ENCODE data around the gene TLE3.

Gene TLE3

GRCh38 chr15:70004826-70005225, 92.9 kb downstream of the TLE3 start:
- no peak for TF ChIP-seq CTCF (IDR thresholded peaks at IDR 0.05; ENCODE audit: control insufficient read depth, insufficient read depth, low read depth, low read length, missing control alignments)
- H3K4me3 ChIP-seq (ENCODE audit: control insufficient read depth, low read depth, low read length) = no peak overlapping the region
- DNase-seq (ENCODE audit: low read depth) = no peak

- H3K4me3 ChIP-seq (ENCODE audit: control insufficient read depth, low read depth, low read length) = no peak overlapping the region
- no peak for DNase-seq (ENCODE audit: low read depth)
- no peak for TF ChIP-seq CTCF (IDR thresholded peaks at IDR 0.05; ENCODE audit: control insufficient read depth, insufficient read depth, low read depth, low read length, missing control alignments)
Observed at GRCh38 chr15:70002897-70003296, 94.8 kb downstream of the TLE3 start.

GRCh38 chr15:70001859-70002258, 95.9 kb downstream of the TLE3 start:
- no peak for TF ChIP-seq CTCF (IDR thresholded peaks at IDR 0.05; ENCODE audit: control insufficient read depth, insufficient read depth, low read depth, low read length, missing control alignments)
- H3K4me3 ChIP-seq (ENCODE audit: control insufficient read depth, low read depth, low read length) = no peak overlapping the region
- no peak for DNase-seq (ENCODE audit: low read depth)

GRCh38 chr15:69999392-70000085, 98.2 kb downstream of the TLE3 start:
- TF ChIP-seq CTCF (IDR thresholded peaks at IDR 0.05; ENCODE audit: control insufficient read depth, insufficient read depth, low read depth, low read length, missing control alignments) = no peak
- DNase-seq (ENCODE audit: low read depth) = no peak
- H3K4me3 ChIP-seq (ENCODE audit: control insufficient read depth, low read depth, low read length) = no peak overlapping the region

GRCh38 chr15:69998541-69999391, 99.0 kb downstream of the TLE3 start:
- no peak for DNase-seq (ENCODE audit: low read depth)
- H3K4me3 ChIP-seq (ENCODE audit: control insufficient read depth, low read depth, low read length) = no peak overlapping the region
- no peak for TF ChIP-seq CTCF (IDR thresholded peaks at IDR 0.05; ENCODE audit: control insufficient read depth, insufficient read depth, low read depth, low read length, missing control alignments)

GRCh38 chr15:69997813-69998212, 99.9 kb downstream of the TLE3 start:
- DNase-seq (ENCODE audit: low read depth) = no peak
- no peak for TF ChIP-seq CTCF (IDR thresholded peaks at IDR 0.05; ENCODE audit: control insufficient read depth, insufficient read depth, low read depth, low read length, missing control alignments)
- no peak overlapping the region for H3K4me3 ChIP-seq (ENCODE audit: control insufficient read depth, low read depth, low read length)

All from AG09309 (cell line).